ENCODE measurements around the gene COL18A1. TPM values are rescaled to one million over a fixed set of nuclear protein-coding genes. Genes with fewer than 3 reads are reported as not detected.

Gene COL18A1
- total and polyA plus RNA-seq, 2 of the 8 experiments (the other 6 are each of a cell fraction or from before 2014, with no cell fraction given), result 145 to 201 TPM

DNA sequence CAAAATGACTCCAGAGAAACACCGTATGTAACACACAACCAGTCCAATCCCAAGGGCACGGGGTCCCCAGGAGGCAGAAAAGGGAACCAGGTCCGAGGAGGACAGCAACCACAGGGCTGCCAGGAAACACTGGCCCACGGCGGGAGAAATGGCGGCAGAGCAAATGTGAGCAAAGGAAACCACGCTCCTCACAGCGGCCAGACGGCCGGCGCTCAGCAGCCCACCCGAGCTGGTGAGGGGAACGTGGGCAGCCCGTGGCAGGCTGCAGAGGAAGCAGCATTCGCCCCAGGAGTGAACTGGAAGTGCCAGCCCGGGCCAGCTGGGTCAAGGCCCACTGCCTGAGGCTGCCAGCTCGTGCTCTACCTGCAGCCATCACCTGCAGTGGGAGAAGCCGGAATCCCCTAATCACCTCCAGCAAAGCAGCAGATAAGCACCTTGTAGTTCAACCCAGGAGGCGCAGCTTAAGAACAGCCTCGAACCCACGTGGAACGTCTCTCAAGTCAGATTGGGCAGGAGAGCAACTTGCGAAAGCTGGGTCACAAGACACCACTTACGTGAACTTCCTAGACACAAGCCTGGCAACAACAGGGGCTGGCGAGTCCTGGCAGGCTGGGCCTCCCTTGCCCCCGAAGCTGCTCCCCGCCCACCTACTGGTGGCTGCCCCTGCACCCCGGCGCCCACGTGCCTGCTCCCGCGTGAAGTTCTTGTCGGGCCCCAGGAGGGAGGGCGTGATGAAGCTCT, 130.5 kb downstream of the COL18A1 start (continued):
- TF ChIP-seq YY1 (IDR thresholded peaks at IDR 0.05; ENCODE audit: low read depth, low read length) (no peak), JUND (IDR thresholded peaks at IDR 0.05; ENCODE audit: low read length) (no peak)
- TF ChIP-seq, protein P1, sequence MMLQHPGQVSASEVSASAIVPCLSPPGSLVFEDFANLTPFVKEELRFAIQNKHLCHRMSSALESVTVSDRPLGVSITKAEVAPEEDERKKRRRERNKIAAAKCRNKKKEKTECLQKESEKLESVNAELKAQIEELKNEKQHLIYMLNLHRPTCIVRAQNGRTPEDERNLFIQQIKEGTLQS (IDR thresholded peaks at IDR 0.05; ENCODE audit: insufficient read depth, low read depth, low read length), result no peak

All from H1 (cell line).